HepG2 (cell line): ENCODE measurements around the gene COX6B1. TPM values are rescaled to one million over a fixed set of nuclear protein-coding genes. Genes with fewer than 3 reads are reported as not detected.

Experiments
- AHR ChIP-seq: IDR thresholded peaks from 2 replicates; pipeline ENCODE4 v1.6.1; 2018; ENCODE audit warnings: missing genetic modification reagents, missing compliant biosample characterization
- ATF1 ChIP-seq: IDR thresholded peaks from 2 replicates; pipeline ENCODE4 v1.6.1; 2016; ENCODE audit warnings: mild to moderate bottlenecking, control low read depth
- DNMT1 ChIP-seq: sonication (generic); formaldehyde crosslinking; IDR thresholded peaks from 2 replicates; pipeline ENCODE4 v1.5.1; 2020; ENCODE audit warnings: mild to moderate bottlenecking, missing genetic modification reagents
- DRAP1 ChIP-seq: IDR thresholded peaks from 2 replicates; pipeline ENCODE4 v1.6.1; 2016; ENCODE audit warnings: missing genetic modification reagents, missing compliant biosample characterization
- GPN1 ChIP-seq: sonication (generic); formaldehyde crosslinking; IDR thresholded peaks from 2 replicates; pipeline ENCODE4 v1.5.1; 2020; ENCODE audit warnings: missing genetic modification reagents, borderline replicate concordance
- GZF1 ChIP-seq: sonication (generic); formaldehyde crosslinking; IDR thresholded peaks from 2 replicates; pipeline ENCODE4 v1.5.1; 2020; ENCODE audit warnings: mild to moderate bottlenecking, missing genetic modification reagents
- KLF11 ChIP-seq: IDR thresholded peaks from 2 replicates; pipeline ENCODE4 v1.6.1; 2016; ENCODE audit warnings: missing compliant biosample characterization
- NFKB2 ChIP-seq: sonication (generic); formaldehyde crosslinking; IDR thresholded peaks from 2 replicates; pipeline ENCODE4 v1.4.0; 2020; ENCODE audit warnings: missing genetic modification reagents, borderline replicate concordance
- RARG ChIP-seq: sonication (generic); formaldehyde crosslinking; IDR thresholded peaks from 2 replicates; pipeline ENCODE4 v1.4.0; 2020; ENCODE audit warnings: low read depth, mild to moderate bottlenecking, missing genetic modification reagents
- SAFB2 ChIP-seq: sonication (generic); formaldehyde crosslinking; IDR thresholded peaks from 2 replicates; pipeline ENCODE4 v1.5.1; 2020; ENCODE audit warnings: missing genetic modification reagents, low read depth, mild to moderate bottlenecking, borderline replicate concordance
- SALL2 ChIP-seq: sonication (generic); formaldehyde crosslinking; IDR thresholded peaks from 2 replicates; pipeline ENCODE4 v1.8.1; 2023; ENCODE audit warnings: mild to moderate bottlenecking, missing genetic modification reagents, inconsistent platforms
- STAG1 ChIP-seq: sonication (generic); formaldehyde crosslinking; IDR thresholded peaks from 2 replicates; pipeline ENCODE4 v1.4.0; 2020; ENCODE audit warnings: missing genetic modification reagents
- WIZ ChIP-seq: sonication (generic); formaldehyde crosslinking; IDR thresholded peaks from 2 replicates; pipeline ENCODE4 v1.5.1; 2020; ENCODE audit warnings: mild to moderate bottlenecking, missing genetic modification reagents
- ZBTB40 ChIP-seq, 2 experiments: fragments of 450-650 bp in 1 of 2; sonication (generic) in 1 of 2; formaldehyde crosslinking in 1 of 2; IDR thresholded peaks; 2 replicates each; pipeline versions ENCODE4 v1.6.1 to v1.8.0; 2016 to 2022; ENCODE audit warnings: antibody characterized with exemption in 1 of 2, mild to moderate bottlenecking in 1 of 2, missing genetic modification reagents in 1 of 2
- ZKSCAN5 ChIP-seq: sonication (generic); formaldehyde crosslinking; IDR thresholded peaks from 2 replicates; pipeline ENCODE4 v1.5.1; 2020; ENCODE audit warnings: mild to moderate bottlenecking, missing genetic modification reagents
- ZNF550 ChIP-seq: sonication (generic); formaldehyde crosslinking; IDR thresholded peaks from 2 replicates; pipeline ENCODE4 v1.4.0; 2020; ENCODE audit warnings: mild to moderate bottlenecking, missing genetic modification reagents, borderline replicate concordance
- ZNF605 ChIP-seq: sonication (generic); formaldehyde crosslinking; IDR thresholded peaks from 2 replicates; pipeline ENCODE4 v1.8.0; 2022; ENCODE audit warnings: mild to moderate bottlenecking, missing genetic modification reagents
- ZNF749 ChIP-seq: sonication (generic); formaldehyde crosslinking; IDR thresholded peaks from 2 replicates; pipeline ENCODE4 v1.8.0; 2022; ENCODE audit warnings: mild to moderate bottlenecking, missing genetic modification reagents, moderate library complexity, borderline replicate concordance
- polyA plus RNA-seq, 8 experiments: library from polyadenylated mRNA; depleted of rRNA in 3 of 8; stranded (reverse) in 7 of 8; unstranded in 1 of 8; fragments of >200 nt; fragmentation: Illumina TruSeq in 4 of 8; extraction: Trizol in 4 of 8; gene quantifications; 2 replicates each; pipeline versions ENCODE4 v1.2.1 to v1.2.3, GENCODE V29; 2011 to 2016; ENCODE audit warnings: low read depth in 4 of 8, missing spikeins in 1 of 8, mixed read lengths in 1 of 8; ENCODE audit not compliant: insufficient read depth in 1 of 8
- total RNA-seq, 5 experiments: library from RNA; depleted of rRNA; stranded (reverse); fragments of >200 nt; fragmentation: Illumina TruSeq; extraction: Trizol; gene quantifications; 2 replicates each; pipeline ENCODE4 v1.2.3, GENCODE V29; 2016; ENCODE audit warnings: low read depth in 1 of 5

COX6B1 gene
- total and polyA plus RNA-seq, 2 of the 13 experiments (the other 11 are each of a cell fraction or from before 2014, with no cell fraction given), result 481 to 487 TPM

DNA sequence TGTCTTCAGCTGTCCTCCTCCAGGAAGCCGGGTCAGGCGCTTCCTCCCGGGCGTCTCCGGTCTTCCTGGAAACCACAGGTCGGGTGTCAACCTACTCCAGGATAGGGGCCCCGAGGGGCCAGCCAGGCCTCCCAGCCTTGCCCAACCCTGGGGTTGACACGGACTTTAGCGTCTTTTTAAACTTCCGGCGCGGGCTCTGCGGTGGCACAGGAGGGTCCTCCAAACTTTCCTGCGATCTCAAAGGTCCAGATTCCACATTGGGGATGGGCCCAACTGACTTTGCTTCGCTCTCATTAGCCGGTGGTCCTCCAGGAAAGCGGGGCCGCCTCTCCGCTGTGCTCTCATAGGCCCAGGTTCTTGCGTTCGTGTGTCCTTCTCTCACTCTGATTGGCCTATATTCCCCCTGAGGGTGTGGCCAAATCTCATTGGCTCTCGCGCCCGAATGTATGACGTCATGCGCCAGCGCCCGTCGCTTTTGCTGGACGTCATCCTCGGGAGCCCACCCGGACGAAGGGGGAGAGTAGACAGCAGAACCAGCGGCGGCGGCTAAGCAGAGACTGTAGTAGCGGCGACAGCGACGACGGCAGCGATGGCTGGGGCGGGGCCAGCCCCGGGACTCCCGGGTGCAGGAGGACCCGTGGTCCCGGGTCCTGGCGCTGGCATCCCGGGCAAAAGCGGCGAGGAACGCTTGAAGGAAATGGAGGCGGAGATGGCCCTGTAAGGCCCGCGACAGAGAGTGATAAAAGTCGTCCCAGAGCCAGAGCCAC lies 19.4 kb upstream of the COX6B1 start, which contains the start of gene RBM42 (continued):
- TF ChIP-seq ZBTB40 (IDR thresholded peaks at IDR 0.05) (no peak), ZBTB40 (CRISPR knock-in tag; IDR thresholded peaks at IDR 0.05) (peak; percentile 76), KLF11 (CRISPR knock-in tag) (no peak; the same call in 1 of the 2 replicates), RARG (CRISPR knock-in tag) (no peak), SAFB2 (no peak), ZKSCAN5 (CRISPR knock-in tag) (no peak), GZF1 (no peak), AHR (CRISPR knock-in tag) (peak; percentile 59; the same call in 1 of the 2 replicates), NFKB2 (CRISPR knock-in tag) (0 out of 2 replicates have a peak, but pooled peaks have one; percentile 8), ZNF605 (peak; percentile 64; the same call in 1 of the 2 replicates), DRAP1 (CRISPR knock-in tag) (peak; percentile 76), SALL2 (CRISPR knock-in tag) (peak; percentile 58; the same call in 1 of the 2 replicates), DNMT1 (CRISPR knock-in tag) (no peak), WIZ (CRISPR knock-in tag) (peak; percentile 33; the same call in 1 of the 2 replicates), ATF1 (peak; percentile 100), ZNF749 (CRISPR knock-in tag) (no peak), GPN1 (CRISPR knock-in tag) (no peak; the same call in 1 of the 2 replicates), STAG1 (no peak), ZNF550 (CRISPR knock-in tag) (no peak)
